HepG2 (cell line): ENCODE data around the gene PADI2. TPM values are rescaled to one million over a fixed set of nuclear protein-coding genes. Genes with fewer than 3 reads are reported as not detected.

ENCODE experiments used
- ATAC-seq: fragments of 200-7000 bp; cut with Tn5 transposase; 3 replicates; pipeline ENCODE4 v1.9.1; 2020; ENCODE audit warnings: mild to moderate bottlenecking, moderate library complexity
- BruUV-seq: library from RNA; stranded (reverse); fragments of 400-500 nt; replicated peaks from 2 replicates; lab custom pipeline; 2021; lab: Mats Ljungman, UMichigan
- CTCF ChIA-PET: fragments of 300-600 bp; formaldehyde crosslinking; extraction: SDS; loops from one replicate; lab custom pipeline; 2021; ENCODE audit warnings: low total read pairs, inconsistent platforms, low intra/inter-chr PET ratio; lab: Yijun Ruan, JAX
- POLR2A ChIA-PET: fragments of 350-600 bp; sonication (Branson Sonifier 250); formaldehyde crosslinking; loops from one replicate; lab custom pipeline; 2020; ENCODE audit warnings: antibody characterized with exemption, inconsistent platforms; lab: Yijun Ruan, JAX
- DNase-seq: peaks from one replicate; pipeline ENCODE4 v3.0.0-alpha.2; 2015; ENCODE audit warnings: low spot score
- FAIRE-seq: peaks from 3 replicates; lab custom pipeline; 2011; peaks lifted over from hg19 to GRCh38; lab: Jason Lieb, UNC
- H2AFZ ChIP-seq: one replicate; pipeline ENCODE4 v1.6.1; 2011; ENCODE audit warnings: low read length, inconsistent platforms
- H3K27ac ChIP-seq: fragments of 300-600 bp; 3 replicates; pipeline ENCODE4 v1.8.0; 2011; ENCODE audit warnings: mixed run types, mild to moderate bottlenecking, mixed read lengths, low read length, inconsistent platforms; ENCODE audit not compliant: insufficient read depth; ENCODE audit errors: extremely low read length
- H3K27me3 ChIP-seq, 2 experiments: fragments of 200-600 bp in 1 of 2; 2 replicates in 1 of 2; 3 replicates in 1 of 2; pipeline versions ENCODE4 v1.6.0 to v1.8.0; 2011; ENCODE audit warnings: low read length in 2 of 2, mild to moderate bottlenecking in 2 of 2, moderate library complexity in 2 of 2, inconsistent platforms in 1 of 2; ENCODE audit not compliant: insufficient read depth in 2 of 2, control insufficient read depth in 1 of 2
- H3K36me3 ChIP-seq, 2 experiments: fragments of 200-600 bp in 1 of 2; replicated peaks in 1 of 2; 2 replicates in 1 of 2; 3 replicates in 1 of 2; pipeline versions ENCODE4 v1.5.1 to v1.8.0; 2011; ENCODE audit warnings: low read length in 2 of 2, inconsistent platforms in 1 of 2; ENCODE audit not compliant: insufficient read depth in 2 of 2, control insufficient read depth in 1 of 2
- H3K4me1 ChIP-seq: 2 replicates; pipeline ENCODE4 v1.5.1; 2012; ENCODE audit warnings: low read length, inconsistent platforms; ENCODE audit not compliant: insufficient read depth
- H3K4me2 ChIP-seq: 2 replicates; pipeline ENCODE4 v1.6.0; 2011; ENCODE audit warnings: low read depth, low read length, inconsistent platforms
- H3K4me3 ChIP-seq, 3 experiments: fragments of 200-600 bp in 1 of 3; sonication (generic), shearing (Covaris generic) in 1 of 3; replicated peaks in 1 of 3; 2 replicates each; pipeline ENCODE4 v1.5.1; 2011 to 2016; ENCODE audit warnings: low read length in 3 of 3, inconsistent platforms in 2 of 3, low read depth in 2 of 3, mild to moderate bottlenecking in 2 of 3, control low read depth in 1 of 3, mixed read lengths in 1 of 3; ENCODE audit not compliant: insufficient read depth in 1 of 3
- H3K79me2 ChIP-seq: one replicate; pipeline ENCODE4 v1.6.1; 2011; ENCODE audit warnings: low read length, inconsistent platforms; ENCODE audit not compliant: insufficient read depth
- H3K9ac ChIP-seq: 2 replicates; pipeline ENCODE4 v1.6.0; 2011; ENCODE audit warnings: mild to moderate bottlenecking, low read depth, low read length, inconsistent platforms; ENCODE audit not compliant: insufficient read depth
- H3K9me3 ChIP-seq: 2 replicates; pipeline ENCODE4 v1.5.1; 2012; ENCODE audit warnings: mild to moderate bottlenecking, low read length
- H4K20me1 ChIP-seq: 2 replicates; pipeline ENCODE4 v1.6.0; 2011; ENCODE audit warnings: inconsistent platforms, mild to moderate bottlenecking, low read length, moderate library complexity; ENCODE audit not compliant: insufficient read depth
- ASH2L ChIP-seq: fragments of 300-600, 200-600 bp; sonication (generic); IDR thresholded peaks from 2 replicates; pipeline ENCODE4 v1.7.0; 2017; ENCODE audit warnings: low read depth, mild to moderate bottlenecking, moderate library complexity, mixed read lengths, low read length; ENCODE audit not compliant: insufficient read length
- CREM ChIP-seq, 2 experiments: sonication (generic) in 1 of 2; formaldehyde crosslinking in 1 of 2; IDR thresholded peaks; 2 replicates each; pipeline versions ENCODE4 v1.4.0 to v1.6.1; 2016 to 2020; ENCODE audit warnings: antibody characterized with exemption in 1 of 2, mild to moderate bottlenecking in 1 of 2, missing genetic modification reagents in 1 of 2
- FOSL1 ChIP-seq: sonication (generic); formaldehyde crosslinking; IDR thresholded peaks from 2 replicates; pipeline ENCODE4 v1.9.0; 2021; ENCODE audit warnings: missing genetic modification reagents, borderline replicate concordance
- FOXA3 ChIP-seq: IDR thresholded peaks from 2 replicates; pipeline ENCODE4 v1.6.1; 2016; ENCODE audit warnings: missing genetic modification reagents, missing compliant biosample characterization
- GTF3A ChIP-seq: sonication (generic); formaldehyde crosslinking; conservative IDR thresholded peaks from 2 replicates; pipeline ENCODE4 v1.4.0; 2020; ENCODE audit warnings: mild to moderate bottlenecking, missing genetic modification reagents
- KLF13 ChIP-seq: sonication (generic); formaldehyde crosslinking; IDR thresholded peaks from 2 replicates; pipeline ENCODE4 v1.4.0; 2020; ENCODE audit warnings: mild to moderate bottlenecking, missing genetic modification reagents
- LCORL ChIP-seq, 2 experiments: fragments of 450-650 bp in 1 of 2; sonication (generic) in 1 of 2; formaldehyde crosslinking in 1 of 2; IDR thresholded peaks; 2 replicates each; pipeline versions ENCODE4 v1.5.0 to v1.6.1; 2017 to 2020; ENCODE audit warnings: antibody characterized with exemption in 1 of 2, missing genetic modification reagents in 1 of 2
- MED1 ChIP-seq: sonication (generic); formaldehyde crosslinking; IDR thresholded peaks from 2 replicates; pipeline ENCODE4 v1.4.0; 2020; ENCODE audit warnings: missing genetic modification reagents
- RFXAP ChIP-seq: sonication (generic); formaldehyde crosslinking; IDR thresholded peaks from 2 replicates; pipeline ENCODE4 v1.4.0; 2020; ENCODE audit warnings: missing genetic modification reagents, borderline replicate concordance
- SRSF9 ChIP-seq: fragments of 200-400 bp; formaldehyde crosslinking; IDR thresholded peaks from 2 replicates; pipeline ENCODE4 v1.6.1; 2018; ENCODE audit warnings: borderline replicate concordance, mild to moderate bottlenecking, low read depth, low read length; ENCODE audit not compliant: insufficient read depth, poor library complexity, severe bottlenecking
- ZNF20 ChIP-seq: sonication (generic); formaldehyde crosslinking; IDR thresholded peaks from 2 replicates; pipeline ENCODE4 v1.4.0; 2020; ENCODE audit warnings: mild to moderate bottlenecking, moderate library complexity, missing genetic modification reagents
- ZNF205 ChIP-seq: IDR thresholded peaks from 2 replicates; pipeline ENCODE4 v1.6.1; 2018; ENCODE audit warnings: missing biosample characterization, missing genetic modification reagents
- ZNF256 ChIP-seq: sonication (generic); formaldehyde crosslinking; conservative IDR thresholded peaks from 2 replicates; pipeline ENCODE4 v1.4.0; 2020; ENCODE audit warnings: missing genetic modification reagents
- ZZZ3 ChIP-seq: sonication (generic); formaldehyde crosslinking; IDR thresholded peaks from 2 replicates; pipeline ENCODE4 v1.4.0; 2020; ENCODE audit warnings: missing genetic modification reagents, mild to moderate bottlenecking, borderline replicate concordance
- WGBS: methylation state at CpG from one replicate; pipeline ENCODE4 v1.1.6; 2017; ENCODE audit warnings: low lambda C conversion rate; 5-methylcytosine and 5-hydroxymethylcytosine counted together
- in situ Hi-C: cut with HindIII; loops from 2 replicates; pipeline ENCODE4 v1.10.0; 2017; ENCODE audit warnings: low pct_unique_long_range_greater_than_20kb; ENCODE audit not compliant: extremely low pct_ligation_motif_present
- intact Hi-C: fragments of 100-400 bp; cut with micrococcal nuclease; formaldehyde crosslinking; loops from one replicate; pipeline ENCODE4 v1.10.0; 2022; ENCODE audit not compliant: unreplicated experiment
- polyA plus RNA-seq, 8 experiments: library from polyadenylated mRNA; depleted of rRNA in 3 of 8; stranded (reverse) in 7 of 8; unstranded in 1 of 8; fragments of >200 nt; fragmentation: Illumina TruSeq in 4 of 8; extraction: Trizol in 4 of 8; gene quantifications; 2 replicates each; pipeline versions ENCODE4 v1.2.1 to v1.2.3, GENCODE V29; 2011 to 2016; ENCODE audit warnings: low read depth in 4 of 8, missing spikeins in 1 of 8, mixed read lengths in 1 of 8; ENCODE audit not compliant: insufficient read depth in 1 of 8
- total RNA-seq, 5 experiments: library from RNA; depleted of rRNA; stranded (reverse); fragments of >200 nt; fragmentation: Illumina TruSeq; extraction: Trizol; gene quantifications; 2 replicates each; pipeline ENCODE4 v1.2.3, GENCODE V29; 2016; ENCODE audit warnings: low read depth in 1 of 5

The PADI2 gene
- total and polyA plus RNA-seq, 2 of the 13 experiments (the other 11 are each of a cell fraction or from before 2014, with no cell fraction given): not detected

DNA sequence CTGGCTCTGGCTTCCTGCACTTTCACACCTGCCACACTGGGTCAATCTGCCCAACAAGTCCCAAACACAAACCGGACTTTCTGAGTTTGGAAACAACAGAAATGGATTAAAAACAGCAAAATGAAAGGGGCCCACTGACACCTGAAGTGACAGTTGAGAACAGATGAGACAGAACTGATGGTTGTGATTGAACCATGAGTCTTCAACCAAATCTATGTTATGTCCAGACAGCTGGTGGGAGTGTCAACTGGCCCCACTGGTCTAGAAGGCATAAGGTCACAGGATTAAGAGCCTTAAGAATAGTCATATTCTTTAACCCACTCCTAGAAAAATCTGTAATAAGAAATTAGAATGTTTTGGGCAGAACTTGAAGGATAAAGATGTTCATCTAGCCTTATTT lies 94.5 kb downstream of the PADI2 start (continued):
- TF ChIP-seq KLF13 (no peak), ZZZ3 (no peak), GTF3A (CRISPR knock-in tag) (no peak), LCORL (IDR thresholded peaks at IDR 0.05) (no peak), LCORL (CRISPR knock-in tag; IDR thresholded peaks at IDR 0.05) (no peak)
- TF ChIP-seq, all 625 proteins: peak for 0

DNA sequence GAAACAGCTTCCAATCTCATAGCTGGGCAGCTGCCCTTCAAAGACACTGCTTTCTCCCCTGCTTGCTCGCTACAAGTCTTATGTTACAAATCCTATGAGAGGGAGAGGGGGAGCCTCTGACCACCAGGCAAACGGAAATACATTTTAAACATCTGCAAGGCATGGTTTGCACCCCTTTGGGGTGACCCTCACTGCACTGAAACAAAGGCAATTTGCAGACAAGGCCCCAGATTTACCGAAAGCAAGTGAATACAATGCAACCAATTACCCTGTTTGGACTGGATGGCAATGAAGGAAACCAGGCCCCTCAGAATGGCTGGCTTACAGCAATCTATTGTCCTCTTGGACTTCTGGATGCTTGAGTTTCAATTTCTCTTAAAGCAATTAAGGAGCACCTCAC lies 95.7 kb downstream of the PADI2 start:
- Histone ChIP-seq H3K4me2 (no peak overlapping the region), H3K27me3 (no peaks in the 10 kb centered on the region), H3K79me2 (no peaks in the 10 kb centered on the region), H3K9ac (no peak overlapping the region), H3K9me3 (no peaks in the 10 kb centered on the region), H3K4me1 (no peaks in the 10 kb centered on the region), H2AFZ (no peak overlapping the region), H3K27ac (no peak overlapping the region), H3K4me3 (no peak overlapping the region), H4K20me1 (no peaks in the 10 kb centered on the region)
- no peak for DNase-seq
- FAIRE-seq: no peak
- ChIA-PET POLR2A (no interaction called here), CTCF (no interaction called here)
- no TSS peak for BruUV-seq
- in situ Hi-C loops (no loop called here), intact Hi-C loops (no loop called here)
- ATAC-seq: no peak
- 96% methylated on average over 3 of the region's 3 CpGs for WGBS
- TF ChIP-seq ZNF205 (CRISPR knock-in tag) (no peak), FOSL1 (CRISPR knock-in tag) (no peak), FOXA3 (no peak)
- TF ChIP-seq, all 625 proteins: peak for 0
- H3K36me3 ChIP-seq: peaks cover 43 to 74% of the 10 kb centered on the region in 2 experiments; a peak in 4 of 5 replicates

DNA sequence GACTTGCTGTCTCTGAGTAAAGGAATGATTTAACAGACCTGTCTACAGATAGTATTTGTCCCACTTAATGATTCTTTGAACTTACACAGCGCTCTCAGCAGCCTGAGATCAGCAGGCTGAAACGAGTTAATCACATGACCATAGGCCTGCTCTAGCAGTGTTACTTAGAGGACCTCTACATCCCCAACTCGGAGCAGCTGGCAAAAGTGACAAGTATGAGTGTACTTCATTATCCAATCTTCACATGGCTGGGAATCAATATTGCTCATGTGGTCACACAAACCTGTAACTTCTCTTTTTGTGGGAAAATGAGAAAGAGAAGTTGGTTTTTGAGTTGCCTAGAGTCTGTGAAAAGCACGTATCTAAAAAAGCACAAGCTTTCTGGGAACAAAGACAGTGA lies 96.1 kb downstream of the PADI2 start:
- H3K9me3 ChIP-seq: no peaks in the 10 kb centered on the region
- no peak overlapping the region for H2AFZ ChIP-seq
- H4K20me1 ChIP-seq: no peaks in the 10 kb centered on the region
- ATAC-seq: no peak
- H3K27me3 ChIP-seq: no peaks in the 10 kb centered on the region
- H3K9ac ChIP-seq: no peak overlapping the region
- no TSS peak for BruUV-seq
- CTCF ChIA-PET: no interaction called here
- TF ChIP-seq MED1 (CRISPR knock-in tag) (no peak), SRSF9 (no peak), ZNF256 (CRISPR knock-in tag) (no peak), ASH2L (no peak), ZNF20 (CRISPR knock-in tag) (no peak), RFXAP (CRISPR knock-in tag) (no peak), CREM (IDR thresholded peaks at IDR 0.05) (no peak), CREM (CRISPR knock-in tag; IDR thresholded peaks at IDR 0.05) (no peak)
- TF ChIP-seq, all 625 proteins: peak for 0
- Histone ChIP-seq H3K79me2 (no peaks in the 10 kb centered on the region), H3K27ac (no peak overlapping the region), H3K4me3 (no peak overlapping the region), H3K4me1 (no peaks in the 10 kb centered on the region), H3K36me3 (peaks cover 43 to 69% of the 10 kb centered on the region in 2 experiments; a peak in 4 of 5 replicates), H3K4me2 (no peak overlapping the region)
- DNase-seq: no peak
- WGBS: 94% methylated on average over 4 of the region's 4 CpGs
- POLR2A ChIA-PET: no interaction called here
- FAIRE-seq: no peak
- in situ Hi-C loops (no loop called here), intact Hi-C loops (no loop called here)
